NK-92 (cell line): Measurements from ENCODE around the gene LHFPL6.

ENCODE experiments used
- DNase-seq: peaks from one replicate; lab custom pipeline; 2025; ENCODE audit not compliant: unreplicated experiment; lab: John Stamatoyannopoulos, UW

Gene LHFPL6

DNA sequence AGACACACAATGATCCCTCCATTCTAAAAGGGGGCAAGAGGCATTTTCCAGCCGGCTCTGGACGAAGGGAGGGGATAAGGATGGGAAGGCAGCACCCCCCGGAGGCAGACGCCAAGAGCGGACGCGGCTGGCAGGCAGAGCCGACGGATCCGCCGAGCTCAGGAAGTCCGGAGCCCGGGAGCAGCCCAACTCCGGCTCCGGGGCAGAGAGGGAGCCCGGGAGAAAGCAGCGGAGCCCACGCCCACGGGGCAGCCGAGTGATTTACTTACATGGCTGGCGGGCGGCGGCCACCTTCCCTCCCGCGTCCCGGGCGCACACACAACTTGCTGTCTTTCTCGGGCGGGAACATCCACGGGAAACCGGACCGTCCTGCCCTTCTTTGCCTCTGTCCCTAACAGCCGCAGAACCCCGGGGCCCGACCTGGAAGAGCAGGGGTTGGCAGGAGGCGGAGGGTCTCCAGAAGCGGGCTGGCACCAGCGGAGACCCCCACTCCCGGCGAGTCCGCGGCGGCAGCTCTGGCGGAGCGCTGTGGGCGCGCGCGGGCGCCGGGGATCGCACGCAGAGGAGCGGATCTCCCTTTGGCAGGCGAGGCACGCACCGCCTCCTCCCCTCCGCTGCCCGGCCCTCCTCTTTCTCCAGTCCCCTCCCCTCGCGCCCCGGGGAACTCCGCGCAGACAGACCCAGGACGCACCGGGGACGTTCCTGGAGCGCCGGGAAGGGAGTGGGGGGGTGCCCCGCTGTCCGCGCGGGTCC, at the start of gene LHFPL6:
TSS of gene LHFPL6 (minus strand) at position 580 of the 753 bp plus-strand sequence.
- no peak for DNase-seq

DNA sequence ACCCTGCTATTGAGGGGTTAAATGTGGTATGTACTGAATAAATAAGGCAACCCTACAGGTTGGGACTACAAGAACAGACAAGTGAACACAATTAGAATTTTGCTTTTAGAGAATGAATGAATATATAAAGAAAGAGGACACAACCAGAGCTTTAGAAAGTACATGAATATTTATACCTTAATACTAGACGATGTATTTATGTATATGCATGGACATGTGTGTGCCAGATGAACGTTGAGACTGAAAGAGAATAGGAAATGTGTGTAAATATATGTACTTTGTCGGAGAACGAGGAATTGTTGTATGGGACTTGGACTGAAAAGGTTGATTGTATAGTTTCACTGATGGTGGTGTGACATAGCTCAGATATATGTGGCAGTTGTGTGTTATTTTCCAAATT, 43.1 kb upstream of the LHFPL6 start:
- DNase-seq = no peak

DNA sequence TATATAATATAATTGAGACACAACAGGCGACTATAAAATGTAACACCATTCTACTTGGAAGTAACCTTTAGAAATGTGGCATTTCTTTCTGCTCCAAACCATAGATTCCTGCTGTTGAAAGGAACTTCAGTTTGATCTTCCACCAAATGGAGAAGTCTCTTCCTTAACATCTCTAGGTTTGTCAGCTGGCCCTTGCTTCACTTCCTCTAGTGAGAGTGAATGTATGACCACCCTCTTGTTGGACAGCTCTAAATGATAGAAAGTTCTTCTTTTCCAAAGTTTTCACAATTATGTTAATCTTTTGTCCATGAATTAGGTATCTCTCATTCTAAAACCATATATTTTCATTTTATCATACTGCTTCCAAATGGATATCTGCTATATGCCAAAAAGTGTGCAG, 38.7 kb upstream of the LHFPL6 start:
- DNase-seq = no peak

DNA sequence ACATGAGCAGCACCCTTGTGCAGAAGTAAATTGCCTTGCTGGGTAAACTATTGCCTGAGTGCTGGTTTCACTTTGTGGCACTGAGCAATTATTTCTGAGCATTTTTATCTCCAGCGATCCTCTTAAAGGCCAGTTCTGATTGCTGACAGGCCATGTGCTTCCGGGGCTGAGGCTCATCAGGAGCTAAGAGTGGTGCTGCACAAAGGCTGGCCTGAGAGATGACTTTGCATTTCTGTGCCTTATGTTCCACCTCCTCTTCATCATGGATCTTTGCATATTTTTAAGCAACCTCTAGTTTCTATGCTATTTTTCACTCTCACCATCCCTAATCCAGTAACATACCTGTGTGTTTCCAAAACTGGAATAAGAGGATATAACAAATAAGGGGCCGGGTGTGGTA, 34.9 kb upstream of the LHFPL6 start:
- DNase-seq = no peak

DNA sequence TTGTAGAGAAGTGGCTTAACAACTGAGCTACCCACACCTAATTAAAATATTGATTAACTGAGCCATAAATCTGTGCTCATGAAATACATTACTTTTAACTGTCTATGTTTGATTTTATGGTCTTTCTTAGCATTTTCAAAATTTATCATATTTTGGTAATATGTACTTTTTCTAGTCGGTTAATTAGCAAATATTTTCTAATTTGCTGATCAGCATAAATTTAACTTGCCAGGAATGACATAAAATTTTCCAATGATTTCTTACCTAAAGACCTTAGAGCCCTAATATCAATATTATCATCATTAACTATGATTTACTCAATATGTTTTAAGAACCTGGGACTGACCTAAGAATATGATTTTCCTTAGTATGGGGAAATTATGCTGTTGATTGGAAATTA, 32.6 kb upstream of the LHFPL6 start:
- DNase-seq = no peak

DNA sequence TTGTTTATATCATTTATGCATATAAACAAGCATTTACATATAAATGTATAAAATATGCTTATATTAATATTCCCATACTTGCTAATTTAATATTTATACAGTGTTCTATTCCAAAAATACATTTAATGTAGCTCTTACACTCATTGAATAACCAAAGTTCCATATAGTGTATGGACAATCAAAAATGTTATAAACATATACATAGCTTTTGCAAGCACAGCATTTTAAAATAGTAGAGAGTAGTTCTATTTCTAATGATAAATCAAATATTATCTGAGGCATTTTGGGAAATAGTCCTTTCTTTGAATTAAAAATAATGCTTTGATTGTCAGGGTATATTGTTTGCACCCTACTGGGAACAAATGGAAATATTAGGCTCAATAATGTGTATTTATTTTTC, 30.0 kb upstream of the LHFPL6 start:
- DNase-seq = no peak

DNA sequence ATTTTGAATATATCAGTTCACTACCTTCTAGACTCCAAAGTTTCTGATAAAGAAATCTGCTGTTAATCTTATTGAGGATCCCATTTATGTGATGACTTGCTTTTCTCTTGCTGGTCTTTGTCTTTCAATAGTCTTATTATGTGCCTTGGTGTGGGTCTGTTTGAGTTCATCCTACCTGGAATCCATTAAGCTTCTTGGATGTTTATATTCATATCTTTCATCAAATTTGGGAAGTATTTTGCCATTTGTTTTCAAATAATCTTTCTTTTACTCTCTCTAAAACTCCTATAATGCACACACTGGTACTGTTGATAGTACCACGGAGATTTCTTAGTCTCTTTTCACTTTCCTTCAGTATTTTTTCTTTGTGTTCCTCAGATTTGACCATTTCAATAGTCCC, 28.3 kb upstream of the LHFPL6 start:
- DNase-seq = no peak

DNA sequence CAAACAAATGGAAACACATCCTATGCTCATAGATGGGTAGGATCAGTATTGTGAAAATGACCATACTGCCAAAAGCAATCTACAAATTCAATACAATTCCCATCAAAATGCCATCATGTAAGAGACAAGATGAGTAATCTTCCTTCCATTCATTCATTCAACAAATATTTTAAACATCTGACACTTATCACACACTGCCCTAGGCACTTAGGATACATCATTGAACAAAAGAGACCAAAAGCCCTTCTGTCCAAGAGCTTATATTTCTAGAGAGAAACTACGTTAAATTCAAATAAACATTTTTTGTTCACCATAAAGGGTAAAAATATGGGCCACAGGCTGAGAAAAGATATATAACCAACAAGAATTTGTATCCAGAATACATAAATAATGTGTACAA, 20.5 kb upstream of the LHFPL6 start:
- no peak for DNase-seq

DNA sequence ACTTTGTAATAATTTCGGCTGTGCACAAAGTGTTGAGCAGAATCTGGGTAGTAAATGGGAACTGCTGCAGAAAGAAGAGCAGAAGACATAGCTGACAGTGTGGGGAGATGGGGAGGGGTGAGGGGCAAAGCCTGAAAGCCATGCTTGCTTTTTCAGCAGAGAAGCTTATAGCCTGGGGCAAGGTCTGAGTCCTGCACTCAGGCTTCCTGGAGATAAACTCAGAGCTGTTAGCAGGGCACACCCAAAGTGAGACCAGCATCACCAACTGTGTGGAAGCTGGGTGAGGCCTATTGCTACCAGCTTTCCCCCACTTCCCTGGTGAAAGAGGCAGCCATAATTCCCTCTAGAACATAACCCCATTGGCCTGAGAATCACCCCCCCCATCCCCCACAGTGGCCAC, 15.6 kb upstream of the LHFPL6 start:
- no peak for DNase-seq

DNA sequence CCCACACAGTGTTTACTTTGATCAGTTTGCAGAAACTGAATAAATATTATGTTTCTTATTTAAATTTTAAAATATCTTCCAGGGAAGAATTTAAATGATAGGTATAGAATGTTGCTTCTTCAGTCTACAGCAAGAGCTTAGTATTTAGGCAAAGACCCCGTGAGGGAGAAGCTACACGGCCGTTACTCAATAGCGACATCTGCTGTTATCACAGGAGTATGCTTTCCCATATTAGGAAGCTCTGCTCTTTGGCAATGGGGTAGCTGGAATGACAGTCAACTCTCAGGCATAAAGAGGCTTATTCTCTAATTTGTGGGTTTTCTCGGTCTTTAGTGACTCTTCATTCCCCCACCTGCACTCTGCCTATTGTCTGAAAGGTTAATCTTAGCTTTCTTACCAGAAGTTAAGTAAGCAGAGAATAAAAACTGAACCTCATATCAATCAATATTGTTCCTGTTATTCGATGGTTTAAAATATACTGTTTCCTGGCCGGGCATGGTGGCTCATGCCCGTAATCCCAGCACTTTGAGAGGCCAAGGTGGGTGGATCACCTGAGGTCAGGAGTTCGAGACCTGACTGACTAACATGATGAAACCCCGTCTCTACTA, 13.2 kb upstream of the LHFPL6 start:
- DNase-seq = no peak

DNA sequence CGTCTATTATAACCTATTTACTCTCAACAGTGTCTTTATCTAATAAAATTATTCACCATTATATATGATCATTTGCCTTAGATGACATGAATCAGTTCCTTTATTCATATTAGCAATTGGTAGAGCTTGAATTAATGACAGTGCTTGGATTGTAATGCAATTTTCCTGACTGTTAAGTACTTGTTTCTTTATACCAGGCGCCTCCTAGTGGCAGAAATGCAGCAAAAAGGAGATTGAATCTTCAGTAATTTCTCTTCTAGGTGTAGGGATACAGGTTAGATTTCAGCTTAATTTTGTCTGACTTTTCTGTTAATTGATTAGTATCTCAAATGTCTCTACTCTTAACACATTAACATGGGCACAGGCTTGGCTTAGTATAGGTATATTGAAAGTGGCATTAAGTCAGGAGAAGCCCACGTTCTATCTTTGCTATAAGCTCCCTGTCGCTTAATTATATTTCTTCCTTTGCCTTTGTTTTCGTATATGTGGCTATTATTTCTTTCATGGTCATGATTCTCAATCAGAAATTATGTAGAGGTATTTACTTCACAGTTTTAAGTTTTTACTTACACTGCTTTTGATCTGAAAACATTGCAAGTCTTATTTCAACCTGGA, 9.1 kb upstream of the LHFPL6 start:
- no peak for DNase-seq

DNA sequence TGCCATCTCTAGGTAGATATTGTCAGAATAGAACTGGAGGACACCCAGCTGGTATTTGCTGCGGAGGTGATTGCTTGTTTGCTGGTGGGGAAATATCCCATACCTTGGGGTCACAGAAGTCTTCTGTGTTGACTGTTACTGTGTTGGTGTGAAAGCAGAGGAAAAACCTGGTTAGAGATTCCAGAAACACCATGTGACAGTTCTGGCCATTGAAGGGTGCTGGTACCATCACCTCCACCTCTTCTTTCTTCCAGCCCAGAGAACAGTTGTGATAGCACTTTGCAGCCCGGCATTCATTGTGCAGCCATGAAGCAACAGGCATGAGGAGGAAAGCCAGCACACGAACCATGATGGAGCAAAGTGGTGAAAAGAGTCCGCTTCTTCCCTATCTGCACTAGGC, 4.9 kb upstream of the LHFPL6 start:
- no peak for DNase-seq

DNA sequence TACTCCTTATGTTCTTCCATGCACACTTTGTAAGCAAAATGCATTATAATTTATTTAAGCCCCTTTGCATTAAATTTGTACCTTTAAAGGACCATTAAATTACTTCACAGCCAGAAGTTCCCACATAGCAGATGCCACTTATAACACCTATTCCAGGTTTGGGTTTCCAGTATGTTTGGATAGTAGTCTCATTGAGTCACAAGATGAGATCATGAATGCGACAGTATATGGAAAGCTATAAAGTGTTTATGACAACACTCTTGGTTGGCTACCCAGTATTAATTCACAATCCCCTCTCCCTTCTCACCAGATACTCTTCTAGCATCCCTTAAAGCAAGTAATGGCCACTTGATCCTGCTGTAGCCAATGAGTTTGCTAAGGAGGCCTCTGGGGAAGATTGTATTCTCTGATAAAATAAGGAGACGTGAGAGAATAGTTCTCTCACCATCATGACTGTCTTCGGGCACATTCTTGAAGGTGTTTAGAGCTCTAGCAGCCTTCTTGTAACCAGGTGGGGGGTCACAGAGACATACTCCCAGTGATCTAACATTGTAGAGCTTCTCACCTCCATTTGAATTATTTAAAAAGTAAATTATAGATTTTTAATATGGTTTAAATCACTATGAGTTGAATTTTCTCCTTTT, 2.8 kb upstream of the LHFPL6 start:
- no peak for DNase-seq

DNA sequence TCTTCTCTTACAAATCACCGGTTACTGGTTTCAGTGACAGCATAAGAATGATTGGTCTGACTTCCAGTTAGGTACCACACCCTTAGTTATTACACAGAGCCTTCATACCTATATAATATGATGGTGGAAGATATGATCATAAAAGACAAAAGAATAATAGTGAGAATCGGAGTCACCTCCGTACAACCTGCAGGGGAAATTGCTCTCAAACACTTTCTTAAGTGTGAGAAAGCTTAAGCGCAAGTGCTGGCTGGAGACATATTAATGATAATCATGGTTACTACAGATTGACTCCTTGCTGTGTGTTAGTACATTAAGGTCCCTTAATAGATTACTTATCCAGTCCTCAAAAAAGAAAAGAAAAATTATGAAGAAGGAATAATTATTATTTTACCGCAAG, 1.8 kb upstream of the LHFPL6 start:
- no peak for DNase-seq

DNA sequence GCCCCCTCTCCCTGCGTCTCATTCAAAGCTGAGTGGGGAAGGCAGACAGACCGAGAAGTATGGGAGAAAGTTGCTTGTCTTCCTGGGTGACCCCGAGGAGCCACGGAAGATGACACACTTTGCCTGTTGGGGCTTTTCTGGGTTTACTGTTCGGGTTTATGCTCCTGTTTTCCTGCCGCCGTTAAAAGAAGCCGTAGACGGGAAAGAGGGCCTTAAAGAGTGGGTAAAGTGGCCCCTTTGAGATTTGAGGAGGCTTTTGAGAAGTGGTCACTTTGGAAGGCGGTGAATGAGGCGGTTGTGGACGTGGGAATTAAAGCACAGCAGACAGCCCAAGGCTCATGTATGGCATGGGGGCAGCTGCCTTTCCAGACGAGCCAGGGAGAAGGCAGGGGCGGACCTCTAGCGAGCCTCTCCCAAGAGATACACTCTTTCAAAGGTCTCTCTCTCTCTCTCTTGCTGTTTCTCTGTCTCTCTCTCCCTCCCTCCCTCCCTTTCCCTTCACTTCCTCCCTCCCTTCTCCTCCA, 493 bp upstream of the LHFPL6 start:
- DNase-seq = no peak

DNA sequence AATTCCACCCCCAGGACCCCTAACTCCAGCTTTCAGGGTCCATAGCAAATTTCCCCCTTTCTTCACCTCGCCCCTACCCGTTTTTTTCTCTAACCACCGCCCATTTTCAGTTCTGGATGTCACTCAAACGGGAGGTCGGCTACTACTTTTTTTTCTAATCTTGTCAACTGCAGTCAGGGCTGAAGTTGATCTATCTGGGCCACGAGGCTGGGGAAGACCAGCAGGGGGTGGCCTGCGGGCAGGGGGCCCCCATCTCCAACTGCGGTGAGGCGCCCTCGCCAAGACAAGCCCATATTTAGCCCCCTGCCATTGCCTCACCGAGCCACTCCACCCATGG, 748 bp downstream of the LHFPL6 start:
- DNase-seq = no peak

DNA sequence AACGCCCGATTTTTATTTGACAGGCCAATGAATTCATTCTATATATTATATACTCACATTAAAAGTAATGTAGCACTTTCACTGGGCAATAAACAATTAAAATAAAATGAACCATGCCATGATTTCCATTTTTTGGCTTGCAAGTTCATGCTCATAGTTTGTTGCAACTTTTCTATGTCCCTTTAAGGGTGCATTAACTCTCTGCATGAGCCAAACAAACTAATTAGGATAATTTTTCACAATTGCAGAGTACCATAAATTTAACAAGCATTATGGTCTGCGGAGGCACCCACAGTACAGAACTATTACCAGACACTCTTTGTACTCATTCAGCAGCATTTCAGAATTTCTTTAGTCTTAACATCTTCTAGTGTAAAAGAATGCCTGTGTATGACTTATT, 1.4 kb downstream of the LHFPL6 start:
- no peak for DNase-seq

DNA sequence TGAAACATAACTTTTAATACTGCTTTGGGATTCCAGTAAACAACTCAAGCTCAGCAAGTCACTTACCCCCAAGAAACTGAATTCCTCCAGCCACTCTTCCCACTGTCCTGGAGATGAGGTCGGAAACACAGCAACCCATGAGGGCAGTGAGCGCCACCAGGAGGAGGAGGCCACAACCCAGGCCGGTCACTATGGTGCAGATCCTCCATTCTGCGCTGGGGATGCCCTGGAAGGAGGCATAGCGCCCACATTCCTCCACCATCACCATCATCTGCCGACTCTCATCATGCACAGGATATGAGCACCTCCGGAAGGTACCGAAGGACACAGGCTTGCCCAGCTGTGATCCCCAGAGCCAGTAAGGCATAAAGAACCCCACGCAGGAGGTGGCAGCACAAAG, 2.2 kb downstream of the LHFPL6 start:
- DNase-seq = no peak

DNA sequence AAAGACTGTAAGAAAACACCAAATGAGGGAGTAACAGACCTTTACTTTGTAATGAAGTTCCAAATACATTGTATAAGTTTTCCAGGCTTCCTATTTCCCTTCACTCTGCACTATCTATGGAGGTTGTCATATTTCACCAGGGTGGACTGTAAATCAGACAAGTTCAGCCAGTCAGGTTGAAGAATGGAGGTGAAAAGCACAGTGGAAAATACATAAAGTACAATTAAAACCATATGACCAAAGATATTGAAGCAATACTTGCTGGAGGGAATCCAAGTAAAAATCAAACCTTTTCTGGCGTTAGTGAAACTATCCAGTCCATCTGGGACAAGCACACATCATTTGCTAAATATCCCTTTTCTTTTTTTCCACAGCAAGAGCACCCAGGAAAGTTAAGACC, 3.2 kb downstream of the LHFPL6 start:
- DNase-seq = no peak

DNA sequence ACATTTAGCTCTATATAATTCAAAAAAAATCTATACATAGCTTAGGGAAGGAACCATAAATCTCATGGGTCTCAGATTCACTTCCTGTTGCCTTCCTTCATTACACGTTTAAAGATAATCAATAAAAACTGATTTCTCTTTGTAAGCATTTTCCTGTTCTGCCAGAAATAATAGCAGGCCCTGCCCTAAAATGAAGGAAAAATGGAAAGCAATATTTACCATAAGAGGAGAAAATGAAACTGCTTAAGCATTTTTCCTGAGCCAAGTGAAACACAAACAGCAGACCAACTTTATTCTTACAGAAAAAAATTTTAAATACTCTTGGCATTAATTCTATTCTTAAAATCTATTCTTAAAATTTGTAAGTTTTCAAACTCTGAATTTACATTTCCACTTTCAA, 4.0 kb downstream of the LHFPL6 start:
- no peak for DNase-seq

DNA sequence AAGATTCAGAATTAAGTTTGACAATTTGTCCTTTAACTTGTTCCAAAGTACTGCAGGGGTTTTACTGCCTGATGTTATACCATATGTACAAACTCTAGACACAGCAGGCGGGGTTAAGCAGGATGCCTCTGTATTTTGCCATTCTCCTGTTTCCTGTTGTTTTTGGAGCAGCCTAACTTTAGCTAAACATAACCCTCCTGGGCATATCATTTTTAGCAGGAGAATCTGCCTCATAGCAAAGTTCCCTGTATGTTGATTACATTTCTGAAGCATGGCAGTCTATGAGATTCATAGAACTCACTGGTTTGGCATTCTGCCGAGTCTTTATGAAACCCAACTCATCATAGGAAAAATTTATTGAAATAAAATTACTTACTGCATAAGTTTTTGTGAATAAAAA, 5.2 kb downstream of the LHFPL6 start:
- no peak for DNase-seq

DNA sequence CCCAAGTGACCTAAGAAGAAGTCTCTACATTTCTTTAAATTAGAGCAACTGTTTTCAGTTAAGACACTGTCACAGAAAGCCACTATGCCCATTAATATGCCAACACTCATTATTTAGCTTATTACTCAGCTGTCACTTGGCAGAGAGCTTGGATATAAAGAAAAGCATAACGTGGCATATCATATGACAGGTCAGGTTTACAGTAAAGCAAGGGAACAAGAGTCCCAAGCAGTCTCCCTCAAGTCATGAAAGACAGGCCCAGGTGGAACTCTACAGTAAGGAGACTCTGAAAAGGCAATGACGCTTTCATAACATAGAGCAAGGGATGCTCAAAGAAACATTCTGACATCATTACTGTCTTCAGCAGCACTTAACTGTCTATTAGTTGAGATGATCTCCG, 6.3 kb downstream of the LHFPL6 start:
- no peak for DNase-seq
